Stimulated activated CD8-positive, alpha-beta memory T cell treated with anti-CD3 and anti-CD28 coated beads, Interleukin-7, amount 100 ng/mL, for 4 hours (primary cell): ENCODE results near the gene RNU2-63P.
"Not testable (repeated sequence)": the region's sequence is repeated elsewhere in the genome, so short reads cannot be mapped to it uniquely, and the experiment has no call there.

Experiments used
- DNase-seq, 2 donors: peaks; one replicate each; pipeline ENCODE4 v3.0.0-alpha.2; 2020; ENCODE audit warnings: low read depth in 2 of 2

Gene RNU2-63P

GRCh38 chr2:88016086-88016959 is at the start of gene RNU2-63P:
Gene RNU2-63P (minus strand): TSS chr2:88016547.
- DNase-seq = peak; percentile 46 to 63

GRCh38 chr2:88061295-88061694 is 44.9 kb upstream of the RNU2-63P start:
- DNase-seq = no peak

- no peak for DNase-seq
Measured at GRCh38 chr2:88060907-88061275, 44.5 kb upstream of the RNU2-63P start.

- DNase-seq = peak in 1 of 2 donors; percentile 10
Measured at GRCh38 chr2:88059979-88060906, 43.9 kb upstream of the RNU2-63P start.

- DNase-seq = no peak
Measured at GRCh38 chr2:88058191-88058590, 41.8 kb upstream of the RNU2-63P start.

- DNase-seq = no peak
Measured at GRCh38 chr2:88057437-88057844, 41.1 kb upstream of the RNU2-63P start.

GRCh38 chr2:88055371-88056128 is 39.2 kb upstream of the RNU2-63P start, which contains the start of gene KRCC1:
Gene KRCC1 (minus strand): TSS chr2:88055783. CDS start chr2:88028563, 27,220 bp downstream.
- DNase-seq = peak; percentile 85 to 94

- no peak for DNase-seq
Measured at GRCh38 chr2:88054782-88055370, 38.5 kb upstream of the RNU2-63P start.

GRCh38 chr2:88053934-88054781 is 37.8 kb upstream of the RNU2-63P start:
- no peak for DNase-seq

GRCh38 chr2:88053296-88053695 is 36.9 kb upstream of the RNU2-63P start:
- no peak for DNase-seq

- no peak for DNase-seq
Measured at GRCh38 chr2:88051792-88052191, 35.4 kb upstream of the RNU2-63P start.

GRCh38 chr2:88049622-88050021 is 33.3 kb upstream of the RNU2-63P start:
- DNase-seq = no peak

GRCh38 chr2:88048541-88048940 is 32.2 kb upstream of the RNU2-63P start:
- no peak for DNase-seq

- not testable (repeated sequence) for DNase-seq
Measured at GRCh38 chr2:88045561-88045960, 29.2 kb upstream of the RNU2-63P start.

- no peak for DNase-seq
Measured at GRCh38 chr2:88042476-88042875, 26.1 kb upstream of the RNU2-63P start.

GRCh38 chr2:88038263-88039105 is 22.1 kb upstream of the RNU2-63P start:
- no peak for DNase-seq

GRCh38 chr2:88036606-88037005 is 20.3 kb upstream of the RNU2-63P start:
- no peak for DNase-seq

- DNase-seq = no peak
Measured at GRCh38 chr2:88036182-88036581, 19.8 kb upstream of the RNU2-63P start.

GRCh38 chr2:88032070-88032702 is 15.8 kb upstream of the RNU2-63P start:
- no peak for DNase-seq
